Fibroblast of skin of right biceps (primary cell): ENCODE data around the gene RPIA.
"Not testable (repeated sequence)": the region's sequence is repeated elsewhere in the genome, so short reads cannot be mapped to it uniquely, and the experiment has no call there.

ENCODE experiments used
- DNase-seq: peaks from one replicate; pipeline ENCODE4 v3.0.0-alpha.2; 2013

The RPIA gene

GRCh38 chr2:88736437-88736836, 45.0 kb downstream of the RPIA start:
- DNase-seq: no peak

GRCh38 chr2:88737385-88737784, 45.9 kb downstream of the RPIA start:
- peak; percentile 61 for DNase-seq

- peak; percentile 71 for DNase-seq
These were observed 46.8 kb downstream of the RPIA start for GRCh38 chr2:88738271-88738670.

- DNase-seq: peak; percentile 55
These were observed 48.6 kb downstream of the RPIA start for GRCh38 chr2:88739985-88740600.

GRCh38 chr2:88746929-88747490, 55.5 kb downstream of the RPIA start:
- no peak for DNase-seq

GRCh38 chr2:88747990-88748389, 56.5 kb downstream of the RPIA start:
- no peak for DNase-seq

- DNase-seq: no peak
These were observed 60.3 kb downstream of the RPIA start for GRCh38 chr2:88751768-88752167.

- no peak for DNase-seq
These were observed 62.5 kb downstream of the RPIA start for GRCh38 chr2:88753833-88754584.

- no peak for DNase-seq
These were observed 63.3 kb downstream of the RPIA start for GRCh38 chr2:88754585-88755320.

GRCh38 chr2:88755836-88756235, 64.4 kb downstream of the RPIA start:
- DNase-seq: no peak

GRCh38 chr2:88757025-88757424, 65.6 kb downstream of the RPIA start:
- DNase-seq: no peak

GRCh38 chr2:88758702-88759101, 67.2 kb downstream of the RPIA start:
- not testable (repeated sequence) for DNase-seq

GRCh38 chr2:88760819-88761598, 69.5 kb downstream of the RPIA start:
- DNase-seq: no peak

- no peak for DNase-seq
These were observed 72.8 kb downstream of the RPIA start for GRCh38 chr2:88764141-88764849.

GRCh38 chr2:88764850-88765153, 73.3 kb downstream of the RPIA start:
- no peak for DNase-seq

GRCh38 chr2:88765154-88765888, 73.8 kb downstream of the RPIA start:
- DNase-seq: peak; percentile 37

GRCh38 chr2:88765889-88766481, 74.5 kb downstream of the RPIA start:
- not testable (repeated sequence) for DNase-seq

- DNase-seq: no peak
These were observed 78.5 kb downstream of the RPIA start for GRCh38 chr2:88770016-88770415.

- DNase-seq: not testable (repeated sequence)
These were observed 82.0 kb downstream of the RPIA start for GRCh38 chr2:88773233-88774028.

GRCh38 chr2:88789213-88789612, 97.7 kb downstream of the RPIA start:
- not testable (repeated sequence) for DNase-seq
